SHP77 (cell line): ENCODE results near the gene PMP22.

ENCODE experiments used
- DNase-seq, 2 experiments: peaks; one replicate each; lab custom pipeline; 2025; lab: John Stamatoyannopoulos, UW

PMP22 gene

DNA sequence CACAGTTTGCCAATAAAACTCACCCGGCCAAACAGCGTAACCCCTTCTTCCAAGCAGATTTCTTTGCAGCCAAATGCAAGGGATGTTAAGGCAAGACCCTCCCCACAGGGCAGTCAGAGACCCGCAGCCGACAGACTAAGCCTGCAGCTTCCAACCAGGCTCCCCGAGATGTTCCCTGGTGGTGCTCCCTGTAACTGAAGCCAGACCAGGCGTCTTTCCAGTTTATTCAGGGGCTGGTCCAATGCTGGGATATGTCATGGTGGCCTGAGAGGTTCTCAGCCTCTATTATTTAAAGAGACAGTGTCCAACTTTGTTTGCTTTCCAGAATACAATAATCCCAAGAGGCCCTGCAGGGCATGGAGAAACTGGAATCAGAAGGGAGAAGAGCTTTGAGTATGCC, at the start of gene PMP22:
Gene PMP22, minus strand, starts transcription at position 196 of the 400 bp plus-strand sequence. CDS start 4,599 bp downstream, outside the sequence.
- DNase-seq: no peak

GRCh38 chr17:15311996-15312395, 46.9 kb upstream of the PMP22 start:
- DNase-seq: no peak

DNA sequence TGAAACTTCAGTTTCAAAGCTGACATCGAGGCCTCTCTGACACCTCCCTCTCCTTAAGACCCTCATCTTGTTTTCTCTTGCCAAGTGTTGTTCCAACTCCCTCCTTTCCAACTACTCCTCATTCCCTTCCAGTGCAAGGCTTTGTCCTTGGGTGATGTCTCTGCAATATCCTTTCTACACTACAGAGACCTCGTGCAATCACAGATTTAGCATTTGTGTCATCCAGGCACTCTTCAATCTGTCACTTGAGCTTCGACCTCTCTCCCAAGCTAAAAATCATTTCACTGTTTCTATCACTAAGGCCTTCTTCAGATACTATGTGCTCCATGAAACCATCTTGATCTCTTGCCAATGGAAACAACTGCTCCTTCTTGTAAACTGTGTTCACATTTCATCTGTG, 44.7 kb upstream of the PMP22 start:
- no peak for DNase-seq

GRCh38 chr17:15309236-15309635, 44.1 kb upstream of the PMP22 start:
- no peak for DNase-seq

GRCh38 chr17:15308758-15309157, 43.6 kb upstream of the PMP22 start:
- peak in 1 of 2 experiments; percentile 31 for DNase-seq

DNA sequence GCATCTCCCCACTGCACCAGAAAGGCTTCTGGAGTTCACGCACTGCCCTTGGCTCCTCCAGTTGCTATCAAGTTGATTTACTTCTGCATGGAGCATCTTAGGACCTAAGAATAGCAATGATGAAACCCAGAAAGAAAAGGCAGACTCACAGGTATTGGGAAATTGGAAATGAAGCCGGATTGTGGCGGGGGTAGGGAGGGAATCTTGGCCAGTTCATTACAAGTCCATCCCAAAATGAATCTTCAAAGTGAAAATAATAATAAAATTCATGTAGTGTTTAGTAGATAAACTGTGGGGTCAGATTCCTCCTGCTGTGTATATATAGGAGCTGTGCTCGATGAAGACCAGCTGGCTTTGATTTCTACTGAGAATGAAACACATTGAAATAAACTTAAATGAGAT, 42.6 kb upstream of the PMP22 start:
- DNase-seq: no peak

- DNase-seq: no peak
Observed at GRCh38 chr17:15303851-15304250, 38.7 kb upstream of the PMP22 start.

DNA sequence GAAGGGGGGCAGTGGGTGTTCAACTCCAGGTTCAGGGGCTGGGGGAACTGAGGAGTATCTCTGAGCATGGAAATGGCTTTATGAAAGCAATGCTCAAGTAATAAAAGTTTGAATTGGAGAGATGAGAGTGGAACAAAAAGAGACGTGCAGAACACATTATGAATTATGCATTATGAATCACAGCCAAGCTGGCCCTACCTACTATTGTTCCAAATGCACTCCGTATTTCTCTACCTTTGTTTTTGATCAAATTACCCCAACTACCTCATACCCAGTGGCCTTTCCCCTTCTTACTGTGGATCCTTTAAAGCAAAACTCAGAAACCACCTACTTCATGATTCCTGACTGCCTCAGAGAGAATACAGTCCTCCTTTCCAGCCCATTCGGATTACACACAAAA, 38.1 kb upstream of the PMP22 start:
- no peak for DNase-seq

- no peak for DNase-seq
Observed at GRCh38 chr17:15301845-15302244, 36.7 kb upstream of the PMP22 start.

DNA sequence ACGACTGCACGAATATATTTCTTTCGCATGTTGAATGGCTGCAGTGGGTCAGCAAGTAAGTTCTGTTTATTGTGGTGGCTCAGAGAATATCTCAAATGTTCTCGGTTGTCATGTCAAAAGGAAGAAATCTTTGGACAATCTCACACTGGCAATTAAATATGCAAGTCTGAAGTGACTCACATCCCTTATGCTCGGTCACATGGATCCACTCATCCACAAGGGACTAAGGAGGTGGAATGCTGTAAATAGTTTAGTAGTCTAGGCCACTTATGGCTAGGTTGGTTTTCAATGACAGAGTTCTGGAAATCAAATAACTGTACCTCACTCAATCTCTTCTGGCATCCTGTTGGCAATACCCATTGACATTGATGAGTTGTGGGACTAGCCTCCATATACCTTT, 33.0 kb upstream of the PMP22 start:
- DNase-seq: no peak

DNA sequence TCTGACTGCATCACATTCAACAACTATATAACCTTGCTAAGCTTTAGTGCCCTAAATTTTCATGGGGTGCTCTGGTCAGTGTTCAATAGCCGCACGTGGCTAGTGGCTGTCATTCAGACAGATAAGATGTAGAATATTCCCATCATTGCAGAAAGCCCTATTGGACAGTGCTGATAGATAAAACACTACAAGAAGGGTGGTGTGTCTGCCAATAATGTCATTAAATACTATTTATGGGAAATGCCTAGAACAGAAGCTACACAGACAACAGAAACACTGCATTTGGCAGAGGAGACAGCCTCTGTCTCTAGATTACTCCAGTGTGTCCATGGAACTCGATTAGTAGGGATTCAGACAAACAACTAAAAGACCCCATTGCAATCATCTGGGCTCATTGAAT, 28.4 kb upstream of the PMP22 start:
- DNase-seq: no peak

DNA sequence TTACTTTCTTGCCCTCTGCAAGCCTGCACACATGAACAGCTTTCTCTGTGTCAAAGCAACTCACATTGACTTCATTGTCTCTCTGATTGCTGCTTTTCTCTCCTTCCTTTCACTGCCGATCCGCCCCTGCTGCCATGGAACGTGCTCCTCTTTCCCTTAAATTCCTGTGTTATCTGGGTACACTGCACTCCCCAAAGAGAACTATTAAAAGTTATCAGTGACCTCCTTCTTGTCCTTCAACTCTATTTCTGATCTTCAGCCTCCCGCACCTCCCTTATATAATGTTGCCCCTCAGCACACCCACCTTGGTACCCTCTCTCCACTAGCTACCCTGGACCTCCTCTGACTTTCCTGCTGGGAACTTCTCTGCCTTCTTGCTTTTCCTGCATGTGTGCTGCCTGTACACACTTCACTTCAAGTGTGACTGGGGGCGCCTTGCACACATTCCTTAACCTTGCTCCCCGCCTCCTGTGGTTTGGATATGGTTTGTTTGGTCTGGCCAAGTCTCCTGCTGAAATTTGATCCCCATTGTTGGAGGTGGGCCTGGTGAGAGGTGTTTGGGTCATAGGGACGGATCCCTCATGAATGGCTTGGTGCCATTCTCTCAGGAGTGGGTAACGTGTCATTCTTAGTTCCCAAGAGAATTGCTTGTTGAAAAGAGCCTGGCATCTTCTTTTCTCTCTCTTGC, 26.7 kb upstream of the PMP22 start:
- DNase-seq: no peak

- no peak for DNase-seq
Observed at GRCh38 chr17:15290605-15291004, 25.5 kb upstream of the PMP22 start.

- DNase-seq: peak; percentile 73 to 82
Observed at GRCh38 chr17:15289285-15290183, 24.4 kb upstream of the PMP22 start.

GRCh38 chr17:15288859-15289258, 23.7 kb upstream of the PMP22 start:
- DNase-seq: no peak

GRCh38 chr17:15287538-15288267, 22.6 kb upstream of the PMP22 start:
- no peak for DNase-seq

DNA sequence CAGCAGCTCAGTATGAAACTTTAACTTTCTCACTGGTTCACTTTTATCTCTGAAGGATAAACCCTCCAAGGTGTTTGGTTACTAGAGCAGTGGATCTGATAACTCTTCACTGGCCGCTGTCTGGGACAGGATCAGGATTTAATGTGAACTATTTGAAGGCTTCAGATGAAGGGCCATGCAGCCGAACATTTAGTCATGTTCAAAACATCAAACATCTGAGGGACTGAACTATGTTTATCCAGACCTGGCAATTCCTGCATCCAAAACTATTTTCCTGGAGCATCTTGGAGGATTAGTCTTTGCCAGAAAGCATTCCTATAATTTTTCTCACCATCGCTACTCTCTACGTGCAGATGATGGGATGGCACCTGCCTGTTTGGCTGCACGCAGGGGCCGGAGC, 20.3 kb upstream of the PMP22 start:
- DNase-seq: no peak

GRCh38 chr17:15284537-15284936, 19.4 kb upstream of the PMP22 start:
- DNase-seq: no peak

GRCh38 chr17:15284107-15284506, 19.0 kb upstream of the PMP22 start:
- no peak for DNase-seq

DNA sequence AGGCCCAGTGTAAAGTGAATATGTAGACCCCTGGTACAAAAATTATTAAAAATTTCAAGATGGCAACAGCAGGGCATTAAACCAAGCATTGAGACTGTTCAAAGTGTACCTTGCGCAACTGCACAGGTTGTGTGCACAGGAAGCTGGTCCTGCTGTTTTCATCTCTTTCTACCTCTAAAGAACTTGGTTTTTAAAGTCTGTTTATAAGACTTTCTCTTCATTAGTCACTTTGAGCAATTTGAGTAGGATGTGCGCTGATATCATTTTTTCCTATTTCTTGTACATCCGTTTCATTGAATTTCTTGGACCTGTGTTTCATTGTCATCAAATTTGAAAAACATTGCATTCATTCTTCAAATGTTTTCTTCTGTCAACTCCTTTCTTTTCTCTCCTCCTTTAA, 16.8 kb upstream of the PMP22 start:
- no peak for DNase-seq

- DNase-seq: no peak
Observed at GRCh38 chr17:15278924-15279477, 13.9 kb upstream of the PMP22 start.

DNA sequence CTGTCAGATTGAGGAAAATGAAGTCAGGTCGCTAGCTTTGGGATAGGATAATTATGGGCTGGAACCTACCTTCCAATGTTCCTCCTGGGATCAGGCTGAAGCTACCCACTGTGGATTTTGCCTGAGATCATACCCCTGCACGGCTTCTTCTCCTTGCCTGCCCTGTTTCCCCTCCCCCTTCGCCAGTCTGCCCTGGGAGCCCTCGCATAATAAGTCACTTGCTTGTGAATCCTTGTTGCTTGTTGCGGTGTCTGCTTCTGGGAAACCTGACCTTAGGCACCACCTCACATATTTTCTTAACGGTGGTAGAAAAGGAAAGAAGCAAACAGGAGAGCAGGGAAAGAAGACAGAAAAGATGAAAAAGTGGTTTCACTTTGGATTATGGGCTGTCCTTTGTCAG, 13.3 kb upstream of the PMP22 start:
- peak in 1 of 2 experiments; percentile 58 for DNase-seq
